Left hindlimb (tissue), 1 donor: Measurements from ENCODE around the gene RNH1.

Experiments
- DNase-seq: peaks from one replicate; pipeline ENCODE4 v3.0.0-alpha.2; 2018

Gene RNH1

DNA sequence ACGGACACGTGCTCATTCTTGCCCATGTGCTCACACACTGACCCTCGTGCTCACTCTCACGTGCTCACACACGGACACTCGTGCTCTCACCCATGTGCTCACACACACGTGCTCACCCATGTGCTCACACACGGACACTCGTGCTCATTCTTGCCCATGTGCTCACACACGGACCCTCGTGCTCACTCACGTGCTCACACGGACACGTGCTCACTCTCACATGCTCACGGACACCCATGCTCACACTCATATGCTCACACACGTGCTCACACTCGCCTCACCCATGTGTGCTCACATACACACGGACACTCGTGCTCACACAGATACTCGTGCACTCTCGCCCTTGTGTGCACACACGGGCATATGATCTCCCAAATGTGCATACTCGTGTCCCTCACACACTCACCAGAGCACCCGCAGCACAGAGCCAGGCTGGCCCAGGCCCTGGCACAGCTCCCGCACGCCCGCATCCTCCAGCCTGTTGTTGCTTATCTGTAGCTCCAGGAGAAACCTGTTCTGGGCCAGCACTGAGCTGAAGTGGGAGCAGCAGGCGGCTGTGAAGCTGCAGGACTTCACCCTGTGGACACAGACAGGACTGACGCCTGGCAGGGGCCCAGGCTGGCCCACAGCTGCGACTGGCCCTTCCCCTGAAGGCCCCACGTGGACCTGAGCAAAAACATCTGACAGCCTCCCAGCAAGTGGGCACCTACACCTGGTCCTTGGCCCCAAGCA, 9.3 kb downstream of the RNH1 start:
- no peak for DNase-seq

DNA sequence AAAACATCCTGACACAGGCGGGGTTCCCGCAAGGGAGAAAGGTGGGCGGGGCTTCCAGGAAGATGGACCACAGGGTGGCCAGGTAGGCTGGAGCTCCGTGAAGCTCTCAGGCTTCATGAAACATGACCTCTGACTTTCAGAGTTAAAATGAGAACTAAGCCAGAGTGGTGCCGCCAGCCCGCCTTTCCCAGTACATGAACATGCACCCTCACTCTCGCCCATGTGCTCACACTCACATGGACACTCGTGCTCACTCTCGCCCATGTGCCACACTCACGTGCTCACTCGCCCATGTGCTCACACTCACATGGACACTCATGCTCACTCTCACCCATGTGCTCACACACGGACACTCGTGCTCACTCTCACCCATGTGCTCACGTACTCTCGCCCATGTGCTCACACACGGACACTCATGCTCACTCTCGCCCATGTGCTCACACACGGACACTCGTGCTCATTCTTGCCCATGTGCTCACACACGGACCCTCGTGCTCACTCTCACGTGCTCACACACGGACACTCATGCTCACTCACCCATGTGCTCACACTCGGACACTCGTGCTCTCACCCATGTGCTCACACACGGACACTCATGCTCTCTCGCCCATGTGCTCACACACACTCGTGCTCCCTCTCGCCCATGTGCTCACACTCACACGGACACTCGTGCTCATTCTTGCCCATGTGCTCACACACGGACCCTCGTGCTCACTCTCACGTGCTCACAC, 10.0 kb downstream of the RNH1 start:
- DNase-seq: no peak

DNA sequence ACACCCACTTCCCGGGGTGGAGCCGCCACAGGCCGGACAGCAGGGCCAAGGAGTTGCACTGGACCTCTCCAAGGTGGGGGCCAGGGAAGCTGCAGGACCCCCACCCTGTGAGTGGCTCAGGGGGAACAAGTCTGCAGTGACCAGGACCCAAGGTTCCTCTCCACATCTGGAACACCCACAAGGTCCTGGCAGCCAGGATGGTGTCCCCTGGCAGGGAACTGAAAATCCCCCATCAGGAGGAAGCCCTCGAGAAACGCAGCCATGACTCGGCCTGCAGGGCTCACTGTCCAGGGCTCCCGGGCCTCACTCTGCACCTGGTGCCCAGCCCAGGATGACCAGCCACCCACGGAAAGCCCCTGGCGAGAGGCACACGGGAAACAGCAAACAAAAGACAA, 11.5 kb downstream of the RNH1 start:
- no peak for DNase-seq

DNA sequence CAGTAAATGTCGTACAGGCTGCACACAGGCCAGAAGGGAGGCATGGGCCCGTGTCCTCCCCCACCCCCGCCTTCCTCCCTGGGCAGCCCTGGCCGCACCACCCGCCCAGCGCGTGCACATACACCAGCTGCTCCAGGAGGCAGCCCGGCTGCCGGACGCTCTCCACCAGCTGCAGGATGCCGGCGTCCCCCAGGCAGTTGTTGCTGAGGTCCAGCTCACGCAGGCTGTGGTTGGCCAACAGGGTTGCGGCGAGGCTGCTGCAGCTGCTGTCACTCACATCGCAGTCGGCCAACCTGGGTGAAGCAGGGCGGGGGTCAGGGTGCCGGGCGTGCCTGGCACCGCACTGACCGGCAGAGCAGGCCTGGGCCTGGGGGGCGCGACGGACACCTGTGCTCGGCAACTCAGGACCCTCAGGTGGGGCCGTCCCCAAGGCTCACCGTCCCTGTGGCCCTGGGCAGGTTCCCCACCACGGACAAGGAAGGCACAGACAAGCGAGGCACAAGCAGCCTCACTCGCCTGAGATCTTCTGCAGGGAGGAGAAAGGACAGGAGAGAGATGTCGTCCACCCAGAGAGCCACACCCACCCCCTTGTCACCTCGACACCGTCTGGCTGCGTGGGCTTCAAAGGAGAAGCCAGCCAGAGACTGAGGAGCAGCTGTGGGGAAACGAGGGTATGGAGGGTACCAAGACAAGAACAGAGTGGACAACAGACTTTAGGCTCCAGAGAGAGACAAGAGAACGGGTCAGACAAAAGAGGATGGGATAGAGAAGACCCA, 12.1 kb downstream of the RNH1 start:
- peak; percentile 68 for DNase-seq

DNA sequence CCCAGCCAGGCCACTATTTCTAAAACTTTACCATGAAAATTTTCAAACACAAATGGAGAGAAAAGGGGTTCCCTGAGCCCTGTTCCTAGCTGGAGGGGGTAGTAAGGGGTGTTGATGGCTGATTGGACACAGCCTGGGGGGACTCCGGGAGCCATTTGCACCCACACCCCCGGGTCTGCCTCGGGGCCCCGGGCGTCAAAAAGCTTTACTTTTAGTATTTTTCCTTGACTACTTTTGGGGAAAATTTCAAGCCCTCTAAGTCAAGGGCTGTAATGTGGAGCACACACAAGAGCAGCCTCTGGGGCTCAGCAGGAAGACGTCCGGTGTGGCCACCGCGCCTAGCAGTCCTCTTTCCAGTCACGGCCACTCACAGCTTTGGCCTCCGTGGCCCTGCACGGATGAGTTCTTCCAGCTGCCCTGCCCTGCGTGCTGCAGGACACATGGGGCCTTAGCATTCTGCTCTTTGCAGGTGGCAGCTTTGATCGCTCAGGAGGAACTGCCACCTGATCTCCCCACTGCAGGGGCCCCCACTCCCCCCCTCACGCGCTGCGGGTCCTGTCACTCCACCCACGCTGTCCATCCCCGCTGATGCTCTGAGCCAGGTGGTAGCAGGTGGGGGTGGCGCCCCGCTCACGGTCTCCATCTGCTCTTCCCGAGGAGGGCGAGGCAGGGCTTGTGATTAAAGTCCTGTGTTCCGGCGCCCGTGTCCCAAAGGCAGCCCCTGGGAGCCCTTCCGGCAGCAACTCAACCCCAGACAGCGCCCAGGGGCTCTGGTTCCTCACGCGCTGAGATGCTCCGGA, 14.4 kb downstream of the RNH1 start:
- DNase-seq: no peak

DNA sequence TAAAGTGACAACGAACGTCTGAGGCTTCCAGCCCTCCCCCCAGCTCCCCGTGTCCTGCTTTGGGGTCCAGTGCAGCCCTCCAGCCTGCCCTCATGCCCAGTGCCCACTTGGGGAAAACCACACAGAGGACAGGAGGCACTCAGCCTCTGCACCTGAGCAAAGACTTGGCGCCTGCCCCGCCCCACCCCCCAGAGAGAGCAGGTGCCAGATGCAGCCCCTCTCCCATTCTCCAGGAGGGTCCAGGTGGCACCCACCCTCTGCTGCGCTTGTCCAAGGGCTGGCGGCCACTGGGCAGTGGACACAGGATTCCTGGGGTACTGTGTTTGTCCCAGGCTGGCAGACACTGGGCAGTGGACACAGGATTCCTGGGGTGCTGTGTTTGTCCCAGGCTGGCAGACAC, 15.7 kb downstream of the RNH1 start:
- no peak for DNase-seq

DNA sequence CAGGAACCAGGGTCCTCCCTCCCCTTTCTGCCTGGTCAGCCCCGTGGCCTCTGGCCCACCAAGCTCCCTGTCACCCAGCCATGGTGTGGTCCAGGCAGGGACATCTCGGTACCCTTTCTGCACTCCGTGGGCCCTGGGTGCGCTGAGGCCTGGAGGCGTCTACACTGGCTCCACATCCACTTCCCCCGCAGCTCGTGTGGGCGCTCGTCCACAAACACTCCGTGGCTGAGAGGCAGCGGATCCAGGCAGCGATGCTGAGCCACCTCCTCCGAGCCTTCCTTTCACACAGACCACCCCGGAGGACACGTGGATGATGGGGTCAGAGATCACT, 16.1 kb downstream of the RNH1 start:
- DNase-seq: no peak

DNA sequence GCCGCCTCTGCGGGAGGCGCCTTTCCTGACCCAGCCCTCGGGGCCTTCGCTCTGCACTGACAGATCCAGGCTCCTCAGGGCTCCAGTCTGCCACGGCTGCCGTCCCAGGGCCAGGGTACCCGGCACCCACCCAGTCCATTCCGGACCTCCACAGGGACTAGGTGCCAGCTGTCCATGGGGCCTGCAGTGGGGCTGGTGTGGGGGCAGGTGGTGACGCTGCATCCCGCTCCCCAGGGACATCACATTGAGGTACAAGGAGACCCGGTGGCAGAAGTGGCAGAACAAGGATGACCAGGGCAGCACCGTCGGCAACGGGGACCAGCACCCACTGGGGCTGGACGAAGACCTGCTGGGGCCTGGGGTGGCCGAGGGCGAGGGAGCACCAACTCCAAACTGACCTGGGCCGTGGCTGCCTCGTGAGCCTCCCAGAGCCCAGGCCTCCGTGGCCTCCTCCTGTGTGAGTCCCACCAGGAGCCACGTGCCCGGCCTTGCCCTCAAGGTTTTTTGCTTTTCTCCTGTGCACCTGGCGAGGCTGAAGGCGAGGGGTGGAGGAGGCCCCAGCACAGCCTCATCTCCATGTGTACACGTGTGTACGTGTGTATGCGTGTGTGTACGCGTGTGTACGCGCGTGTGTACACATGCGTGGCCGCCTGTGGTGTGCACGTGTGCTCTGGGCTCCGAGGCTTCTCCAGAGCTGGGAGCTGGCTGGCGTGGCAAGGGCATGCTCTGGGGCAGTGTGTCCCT, 16.7 kb downstream of the RNH1 start:
- DNase-seq: no peak

DNA sequence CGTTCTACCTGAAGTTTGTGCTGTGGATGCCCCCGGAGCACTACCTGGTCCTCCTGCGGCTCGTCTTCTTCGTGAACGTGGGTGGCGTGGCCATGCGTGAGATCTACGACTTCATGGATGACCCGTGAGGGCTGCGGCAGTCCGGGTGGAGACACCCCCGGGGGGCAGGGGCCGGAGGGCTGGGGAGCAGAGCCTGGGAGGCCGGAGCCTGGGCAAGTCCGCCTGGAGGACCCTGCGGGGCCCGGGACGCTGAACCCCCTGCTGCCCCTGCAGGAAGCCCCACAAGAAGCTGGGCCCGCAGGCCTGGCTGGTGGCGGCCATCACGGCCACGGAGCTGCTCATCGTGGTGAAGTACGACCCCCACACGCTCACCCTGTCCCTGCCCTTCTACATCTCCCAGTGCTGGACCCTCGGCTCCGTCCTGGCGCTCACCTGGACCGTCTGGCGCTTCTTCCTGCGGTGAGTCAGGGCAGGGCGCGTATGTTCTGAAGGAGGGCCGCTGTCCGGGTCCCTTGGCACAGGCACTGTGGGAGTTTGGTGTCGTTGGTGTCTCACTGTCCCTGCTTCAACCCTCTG, 17.3 kb downstream of the RNH1 start:
- DNase-seq: no peak

DNA sequence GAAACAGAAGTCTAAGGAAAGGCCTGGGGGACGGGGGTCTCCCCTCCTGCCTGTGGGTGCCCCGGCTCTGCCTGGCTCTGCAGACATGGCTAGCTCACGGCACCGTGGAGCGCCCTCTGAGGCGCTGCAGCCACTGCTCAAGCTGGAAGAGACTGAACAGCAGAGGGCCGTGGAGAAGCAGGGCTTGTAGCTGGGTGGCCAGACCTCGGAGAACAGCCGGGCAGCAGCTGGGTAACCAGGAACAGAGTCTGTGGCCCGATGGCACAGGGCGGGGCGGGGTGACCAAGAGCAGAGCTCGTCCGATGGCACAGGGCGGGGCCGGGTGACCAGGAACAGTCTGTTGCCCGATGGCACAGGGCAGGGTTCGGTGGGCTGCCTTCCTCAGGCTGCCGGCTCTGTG, 18.1 kb downstream of the RNH1 start:
- no peak for DNase-seq

DNA sequence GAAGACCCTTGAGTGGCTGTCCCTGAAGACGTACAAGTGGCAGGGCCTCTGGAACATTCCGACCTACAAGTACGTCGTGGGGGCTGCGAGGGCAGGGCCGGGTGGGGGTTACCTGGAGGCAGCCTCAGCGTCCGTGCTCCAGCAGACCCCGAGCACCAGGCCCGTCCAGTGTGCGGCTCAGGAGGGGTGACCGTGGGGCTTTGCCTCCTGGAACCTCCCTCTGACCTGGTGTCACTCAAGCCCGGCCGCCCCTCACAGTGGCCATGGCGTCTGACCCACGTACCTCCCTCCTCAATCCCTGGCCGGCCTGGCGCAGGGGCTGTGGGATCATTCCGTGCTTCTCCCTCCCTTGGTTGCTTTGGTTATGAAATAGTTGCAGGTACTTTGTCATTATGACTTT, 18.5 kb downstream of the RNH1 start:
- no peak for DNase-seq

DNA sequence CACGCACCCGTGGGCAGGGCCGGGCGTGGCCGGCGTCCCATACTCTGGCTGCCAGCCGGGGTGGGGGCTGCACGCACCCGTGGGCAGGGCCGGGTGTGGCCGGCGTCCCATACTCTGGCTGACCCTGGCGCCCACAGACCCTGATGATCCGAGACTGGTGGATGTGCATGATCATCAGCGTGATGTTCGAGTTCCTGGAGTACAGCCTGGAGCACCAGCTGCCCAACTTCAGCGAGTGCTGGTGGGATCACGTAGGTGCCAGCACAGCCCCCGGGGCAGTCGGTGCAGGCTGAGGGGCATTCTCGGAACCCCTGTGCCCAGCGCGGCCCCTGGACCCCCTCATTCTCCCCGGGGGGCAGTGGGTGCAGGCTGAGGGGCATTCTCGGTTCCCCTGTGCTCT, 19.0 kb downstream of the RNH1 start:
- no peak for DNase-seq

DNA sequence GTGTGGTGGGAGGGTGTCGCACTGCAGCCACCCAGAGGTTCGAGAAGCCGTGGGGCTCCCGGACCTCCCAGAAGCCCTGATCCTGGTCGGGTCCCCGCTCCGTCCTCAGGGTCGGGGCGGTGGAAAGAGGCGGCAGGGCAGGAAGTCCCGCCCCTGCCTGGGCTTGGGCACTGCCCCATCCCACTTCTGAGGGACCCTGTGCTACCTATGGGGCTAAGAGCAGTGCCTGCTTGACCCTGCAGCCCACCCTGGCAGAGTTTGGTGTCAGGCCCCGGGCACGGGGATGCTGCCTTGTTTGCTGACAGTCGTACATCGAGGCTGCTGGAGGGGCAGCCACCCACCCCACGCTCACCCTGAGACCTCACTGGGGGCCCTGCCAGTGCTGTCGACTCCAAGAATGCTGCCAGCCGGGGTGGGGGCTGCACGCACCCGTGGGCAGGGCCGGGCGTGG, 19.4 kb downstream of the RNH1 start:
- DNase-seq: no peak

DNA sequence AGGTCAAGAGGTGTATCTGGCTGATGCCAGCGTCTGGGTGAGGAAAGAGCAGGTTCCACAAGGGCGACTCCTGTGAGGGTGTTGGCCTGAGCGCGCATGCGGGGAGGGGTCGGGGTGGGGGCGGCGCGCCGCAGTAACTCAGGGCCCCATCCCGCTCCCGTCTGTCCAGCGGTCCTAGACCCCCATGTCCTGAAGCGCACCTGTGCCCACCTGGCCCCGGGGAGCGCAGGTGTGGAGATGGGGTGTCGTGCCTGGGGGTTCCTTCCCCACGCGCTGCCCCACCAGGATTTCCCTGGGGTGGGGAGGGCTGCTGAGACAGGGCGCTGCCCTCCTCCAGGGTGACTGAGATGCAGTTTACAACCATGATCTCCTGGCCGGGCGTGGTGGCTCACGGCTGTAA, 20.9 kb downstream of the RNH1 start:
- no peak for DNase-seq

DNA sequence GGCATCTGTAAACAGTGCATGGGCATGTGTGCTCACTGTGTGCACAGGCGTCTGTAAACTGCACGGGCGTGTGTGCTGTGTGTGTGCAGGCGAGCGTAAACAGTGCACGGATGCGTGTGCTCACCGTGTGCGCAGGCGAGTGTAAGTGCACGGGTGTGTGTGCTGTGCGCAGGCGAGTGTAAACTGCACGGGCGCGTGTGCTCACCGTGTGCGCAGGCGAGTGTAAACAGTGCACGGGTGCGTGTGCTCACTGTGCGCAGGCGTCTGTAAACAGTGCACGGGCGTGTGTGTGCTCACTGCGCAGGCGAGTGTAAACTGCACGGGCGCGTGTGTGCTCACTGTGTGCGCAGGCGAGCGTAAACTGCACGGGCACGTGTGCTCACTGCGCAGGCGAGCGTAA, 22.4 kb downstream of the RNH1 start:
- no peak for DNase-seq

DNA sequence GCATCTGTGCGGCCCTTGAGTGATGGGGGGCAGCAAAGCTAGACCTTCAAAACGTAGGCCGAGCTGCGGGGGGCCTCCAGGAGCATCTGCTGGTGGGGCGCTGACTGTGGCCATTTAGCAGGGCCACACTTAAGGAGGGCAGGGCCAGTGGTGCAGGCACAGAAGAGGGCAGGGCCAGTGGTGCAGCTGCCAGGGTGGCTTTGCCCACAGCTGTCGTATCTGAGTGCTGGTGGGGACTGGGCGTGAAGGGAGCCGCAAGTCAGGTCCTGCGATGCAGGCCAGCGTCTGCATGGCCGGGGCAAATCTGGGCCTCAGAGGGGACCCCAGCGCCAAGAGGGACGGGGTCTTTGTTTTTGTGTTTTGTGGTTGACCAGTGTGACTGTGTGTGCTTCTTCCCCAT, 27.7 kb downstream of the RNH1 start:
- DNase-seq: no peak

DNA sequence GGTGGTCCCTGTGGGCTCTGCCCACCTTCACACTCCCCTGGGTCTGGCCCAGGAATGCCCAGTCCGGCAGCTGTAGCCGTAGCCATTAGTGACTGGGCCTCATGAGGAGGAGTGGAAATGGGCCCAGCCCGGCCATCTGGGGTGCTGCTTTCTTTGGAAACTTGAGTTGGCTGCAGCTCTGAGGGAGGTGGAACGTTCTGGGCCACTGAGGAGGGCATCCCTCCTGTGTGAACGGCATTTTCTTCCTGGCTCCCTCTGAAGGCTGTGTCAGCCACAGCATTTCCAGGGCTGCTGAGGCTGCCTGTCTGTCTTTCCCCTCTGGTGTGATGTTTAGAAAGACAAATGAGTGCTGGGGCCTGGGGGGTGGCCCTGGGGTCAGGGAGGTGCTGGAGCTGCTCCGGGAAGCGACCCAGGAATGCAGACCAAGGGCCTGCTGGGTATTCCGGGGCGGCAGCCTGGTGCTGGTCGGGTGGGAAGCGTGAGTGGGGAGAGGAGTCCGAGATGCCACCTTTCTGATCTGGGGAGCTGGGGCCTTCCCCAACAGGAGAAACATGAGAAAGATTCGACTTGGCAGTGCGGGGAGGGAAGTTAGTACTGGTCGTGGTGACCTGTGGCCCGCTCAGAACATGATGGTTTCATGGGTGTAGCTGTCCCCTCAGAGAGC, 29.9 kb downstream of the RNH1 start:
- DNase-seq: no peak

DNA sequence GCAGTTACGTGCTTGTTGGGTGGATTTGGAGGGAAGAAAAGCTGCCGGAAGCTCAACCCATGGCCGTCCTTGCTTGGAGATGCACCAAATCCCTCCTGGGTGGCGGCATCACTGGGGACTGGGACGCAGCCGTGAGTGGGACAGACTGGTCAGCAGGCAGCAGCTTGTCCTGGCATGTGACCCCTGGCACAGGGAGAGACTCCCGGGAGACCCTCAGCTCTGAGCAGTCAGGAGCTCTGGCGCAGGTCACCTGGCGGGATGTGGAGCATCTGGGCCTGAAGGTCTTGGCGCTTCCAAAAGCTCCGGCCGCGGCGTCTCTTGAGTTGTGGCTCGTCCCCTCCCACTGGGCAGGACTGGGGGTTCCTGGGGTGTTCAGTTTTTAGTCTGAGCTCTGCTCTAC, 30.6 kb downstream of the RNH1 start:
- no peak for DNase-seq

DNA sequence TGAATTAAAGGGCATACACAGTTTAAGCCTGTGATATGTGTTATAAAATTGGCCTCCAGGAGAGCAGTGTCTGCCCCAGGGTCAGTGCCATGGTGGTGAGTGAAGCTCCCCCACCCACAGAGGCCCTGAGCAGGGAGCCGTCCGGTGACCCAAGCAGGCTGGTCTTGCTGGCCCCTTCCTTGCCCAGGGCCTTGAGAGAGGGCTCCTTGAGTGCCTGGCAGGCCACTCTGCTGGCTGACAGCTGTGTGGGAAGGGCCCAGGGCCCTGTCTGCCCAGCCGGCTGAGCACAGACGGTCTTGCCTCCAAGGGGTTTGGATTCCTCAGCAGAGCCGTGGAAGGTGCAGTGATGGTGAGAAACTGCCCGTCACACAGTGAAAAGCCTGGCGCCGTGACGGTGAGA, 31.1 kb downstream of the RNH1 start:
- no peak for DNase-seq

DNA sequence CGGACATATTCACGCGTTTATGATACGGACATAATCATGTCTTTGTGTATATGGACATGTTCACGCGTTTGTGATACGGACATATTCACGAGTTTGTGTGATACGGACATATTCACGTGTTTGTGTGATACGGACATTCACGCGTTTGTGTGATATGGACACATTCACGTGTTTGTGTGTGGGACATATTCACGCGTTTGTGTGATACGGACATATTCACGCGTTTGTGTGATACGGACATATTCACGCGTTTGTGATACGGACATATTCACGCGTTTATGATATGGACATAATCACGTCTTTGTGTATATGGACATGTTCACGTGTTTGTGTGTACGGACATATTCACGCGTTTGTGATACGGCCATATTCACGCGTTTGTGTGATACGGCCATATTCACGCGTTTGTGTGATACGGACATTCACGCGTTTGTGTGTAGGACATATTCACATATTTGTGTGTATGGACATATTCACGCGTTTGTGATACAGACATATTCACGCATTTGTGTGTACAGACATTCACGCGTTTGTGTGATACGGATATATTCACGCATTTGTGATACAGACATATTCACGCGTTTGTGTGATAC, 32.0 kb downstream of the RNH1 start:
- no peak for DNase-seq
